Esophagus muscularis mucosa (tissue), 3 donors: Measurements from ENCODE around the gene ALCAM.

ENCODE experiments used
- EP300 ChIP-seq: sonication (generic); formaldehyde crosslinking; IDR thresholded peaks from one replicate; pipeline ENCODE4 v1.6.1; 2017; ENCODE audit warnings: antibody characterized with exemption
- TF ChIP-seq, protein P1 (sequence below), 3 experiments: fragments of 200-600 bp in 2 of 3; fragments of 450-650 bp in 1 of 3; sonication (generic) in 2 of 3; IDR thresholded peaks; one replicate each; pipeline ENCODE4 v1.5.1; 2017 to 2019; ENCODE audit warnings: antibody characterized with exemption in 3 of 3, mild to moderate bottlenecking in 2 of 3, moderate library complexity in 1 of 3

DNA sequence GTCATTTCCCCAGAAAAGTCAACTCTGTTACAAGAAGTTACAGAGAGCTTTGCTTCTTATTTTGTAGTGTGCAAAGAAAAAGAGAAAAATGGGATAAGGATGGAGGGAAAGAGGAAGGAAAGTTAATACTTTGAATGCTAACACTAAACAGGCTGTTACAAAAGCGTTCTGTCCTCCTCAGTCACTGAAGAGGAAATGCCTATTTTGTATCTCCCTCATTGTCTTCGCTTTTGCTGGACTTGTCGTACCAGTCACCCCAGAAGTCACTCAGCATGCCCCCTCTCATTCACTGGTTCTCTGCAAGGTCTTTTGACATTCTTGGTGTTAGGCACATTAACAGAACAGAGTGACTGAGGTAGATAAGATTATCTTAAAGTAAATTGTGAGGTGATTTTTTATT is 129.6 kb downstream of the ALCAM start:
- TF ChIP-seq, protein P1, sequence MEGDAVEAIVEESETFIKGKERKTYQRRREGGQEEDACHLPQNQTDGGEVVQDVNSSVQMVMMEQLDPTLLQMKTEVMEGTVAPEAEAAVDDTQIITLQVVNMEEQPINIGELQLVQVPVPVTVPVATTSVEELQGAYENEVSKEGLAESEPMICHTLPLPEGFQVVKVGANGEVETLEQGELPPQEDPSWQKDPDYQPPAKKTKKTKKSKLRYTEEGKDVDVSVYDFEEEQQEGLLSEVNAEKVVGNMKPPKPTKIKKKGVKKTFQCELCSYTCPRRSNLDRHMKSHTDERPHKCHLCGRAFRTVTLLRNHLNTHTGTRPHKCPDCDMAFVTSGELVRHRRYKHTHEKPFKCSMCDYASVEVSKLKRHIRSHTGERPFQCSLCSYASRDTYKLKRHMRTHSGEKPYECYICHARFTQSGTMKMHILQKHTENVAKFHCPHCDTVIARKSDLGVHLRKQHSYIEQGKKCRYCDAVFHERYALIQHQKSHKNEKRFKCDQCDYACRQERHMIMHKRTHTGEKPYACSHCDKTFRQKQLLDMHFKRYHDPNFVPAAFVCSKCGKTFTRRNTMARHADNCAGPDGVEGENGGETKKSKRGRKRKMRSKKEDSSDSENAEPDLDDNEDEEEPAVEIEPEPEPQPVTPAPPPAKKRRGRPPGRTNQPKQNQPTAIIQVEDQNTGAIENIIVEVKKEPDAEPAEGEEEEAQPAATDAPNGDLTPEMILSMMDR (IDR thresholded peaks at IDR 0.05), result no peak
- no peak for TF ChIP-seq EP300
